Colonic mucosa (tissue), 4 donors: Measurements from ENCODE around the gene SCTR. TPM values are rescaled to one million over a fixed set of nuclear protein-coding genes. Genes with fewer than 3 reads are reported as not detected.

Experiments
- DNase-seq: peaks from one replicate; pipeline ENCODE4 v3.0.0-alpha.2; 2020
- H3K27ac ChIP-seq: fragments of 200-600 bp; one replicate; pipeline ENCODE4 v1.8.0; 2021
- H3K27me3 ChIP-seq: fragments of 200-600 bp; one replicate; pipeline ENCODE4 v1.8.0; 2021
- H3K36me3 ChIP-seq: fragments of 200-600 bp; one replicate; pipeline ENCODE4 v1.8.0; 2021
- H3K4me1 ChIP-seq: fragments of 200-600 bp; one replicate; pipeline ENCODE4 v1.8.0; 2021; ENCODE audit warnings: mild to moderate bottlenecking
- H3K4me3 ChIP-seq: fragments of 200-600 bp; one replicate; pipeline ENCODE4 v1.8.0; 2021
- H3K9ac ChIP-seq, 2 donors: one replicate each; pipeline ENCODE4 v1.7.0; 2013; ENCODE audit warnings: control low read depth in 2 of 2, low read depth in 2 of 2, low read length in 2 of 2
- H3K9me3 ChIP-seq: fragments of 200-600 bp; one replicate; pipeline ENCODE4 v1.8.0; 2021
- CTCF ChIP-seq: fragments of 200-600 bp; IDR thresholded peaks from one replicate; pipeline ENCODE4 v1.8.0; 2022; ENCODE audit warnings: antibody characterized with exemption, mild to moderate bottlenecking
- intact Hi-C: fragments of 100-400 bp; cut with DNase I; formaldehyde crosslinking; loops from one replicate; pipeline ENCODE4 v1.14.1; 2022
- total RNA-seq, 2 donors: library from RNA; stranded (reverse); fragmentation: NEBNext Ultra II Directional in 1 of 2; extraction: Animal tissue kit (Norgen Biotek cat#: 25700) in 1 of 2; gene quantifications; one replicate each; pipeline ENCODE4 v1.2.1, GENCODE V29; 2021
- donor health status: healthy.
- donor health status: DM: no; HTN: no; CAD: no.
- donor health status: DM: no; HTN: no; CAD: no.

SCTR gene
- total RNA-seq, 2 donors from 2014 or later, result 0.25 to 0.27 TPM

- no peak overlapping the region for H3K9ac ChIP-seq
- no peaks in the 10 kb centered on the region for H3K36me3 ChIP-seq
- H3K27me3 ChIP-seq, result no peaks in the 10 kb centered on the region
- peaks cover 14% of the 10 kb centered on the region for H3K4me1 ChIP-seq
- H3K9me3 ChIP-seq, result no peaks in the 10 kb centered on the region
- intact Hi-C loops, result no loop called here
- no peak overlapping the region for H3K4me3 ChIP-seq
- no peak overlapping the region for H3K27ac ChIP-seq
- TF ChIP-seq CTCF, result no peak
- DNase-seq, result no peak
Observed at GRCh38 chr2:119485336-119486110, 38.8 kb downstream of the SCTR start.

GRCh38 chr2:119484834-119485233 is 39.4 kb downstream of the SCTR start:
- no peak overlapping the region for H3K4me3 ChIP-seq
- TF ChIP-seq CTCF, result no peak
- intact Hi-C loops, result no loop called here
- no peak overlapping the region for H3K9ac ChIP-seq
- H3K36me3 ChIP-seq, result no peaks in the 10 kb centered on the region
- no peak overlapping the region for H3K27ac ChIP-seq
- no peak for DNase-seq
- H3K4me1 ChIP-seq, result peaks cover 11% of the 10 kb centered on the region
- no peaks in the 10 kb centered on the region for H3K27me3 ChIP-seq
- H3K9me3 ChIP-seq, result no peaks in the 10 kb centered on the region

DNA sequence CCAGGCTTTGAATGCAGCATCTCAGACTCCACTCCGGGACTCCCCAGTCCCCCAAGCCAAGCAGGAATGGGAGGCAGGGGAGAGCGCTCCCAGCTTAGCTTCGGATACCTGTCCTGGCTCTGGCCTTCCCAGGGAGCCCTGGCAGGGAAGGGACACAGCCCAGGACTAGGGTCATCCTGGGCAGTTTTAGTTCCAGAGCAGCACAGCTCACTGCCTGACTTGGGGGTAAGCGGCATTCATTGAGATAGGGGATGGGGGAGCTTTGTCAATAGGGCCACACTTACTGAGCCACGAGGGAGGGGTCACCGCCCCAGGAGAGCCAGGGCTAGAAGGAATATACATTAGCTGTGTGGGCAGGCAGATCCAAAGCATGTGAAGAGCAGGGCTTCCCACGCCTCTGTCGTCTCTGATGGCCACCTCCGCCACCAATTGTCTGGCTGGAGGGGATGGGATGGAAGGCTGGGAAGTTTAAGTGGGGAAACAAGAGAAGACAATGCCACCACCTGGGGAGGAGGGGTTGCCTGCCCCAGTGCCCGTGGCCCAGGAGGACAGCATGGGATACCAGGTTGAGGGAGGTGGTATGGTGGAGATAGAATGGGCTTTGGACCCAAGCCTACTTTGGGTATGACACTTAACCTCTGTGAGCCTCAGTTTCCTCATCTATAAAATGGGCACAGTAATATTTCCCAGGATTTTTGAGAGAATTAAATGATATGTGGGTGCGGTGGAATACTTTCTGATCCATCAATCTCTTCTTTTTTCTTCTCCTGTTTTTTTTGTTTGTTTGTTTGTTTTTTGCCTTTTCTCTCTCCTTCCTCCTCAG is 40.2 kb downstream of the SCTR start:
- intact Hi-C loops, result no loop called here
- Histone ChIP-seq H3K4me3 (no peak overlapping the region), H3K27ac (no peak overlapping the region), H3K4me1 (peaks cover 6% of the 10 kb centered on the region), H3K27me3 (no peaks in the 10 kb centered on the region), H3K9me3 (no peaks in the 10 kb centered on the region), H3K36me3 (no peaks in the 10 kb centered on the region), H3K9ac (no peak overlapping the region)
- TF ChIP-seq CTCF, result no peak
- DNase-seq, result no peak

- Histone ChIP-seq H3K4me1 (peaks cover 5% of the 10 kb centered on the region), H3K4me3 (no peak overlapping the region), H3K27ac (no peak overlapping the region), H3K36me3 (no peaks in the 10 kb centered on the region), H3K9ac (no peak overlapping the region), H3K27me3 (no peaks in the 10 kb centered on the region), H3K9me3 (no peaks in the 10 kb centered on the region)
- no peak for DNase-seq
- TF ChIP-seq CTCF, result no peak
- intact Hi-C loops, result no loop called here
Observed at GRCh38 chr2:119483395-119483753, 40.9 kb downstream of the SCTR start.

DNA sequence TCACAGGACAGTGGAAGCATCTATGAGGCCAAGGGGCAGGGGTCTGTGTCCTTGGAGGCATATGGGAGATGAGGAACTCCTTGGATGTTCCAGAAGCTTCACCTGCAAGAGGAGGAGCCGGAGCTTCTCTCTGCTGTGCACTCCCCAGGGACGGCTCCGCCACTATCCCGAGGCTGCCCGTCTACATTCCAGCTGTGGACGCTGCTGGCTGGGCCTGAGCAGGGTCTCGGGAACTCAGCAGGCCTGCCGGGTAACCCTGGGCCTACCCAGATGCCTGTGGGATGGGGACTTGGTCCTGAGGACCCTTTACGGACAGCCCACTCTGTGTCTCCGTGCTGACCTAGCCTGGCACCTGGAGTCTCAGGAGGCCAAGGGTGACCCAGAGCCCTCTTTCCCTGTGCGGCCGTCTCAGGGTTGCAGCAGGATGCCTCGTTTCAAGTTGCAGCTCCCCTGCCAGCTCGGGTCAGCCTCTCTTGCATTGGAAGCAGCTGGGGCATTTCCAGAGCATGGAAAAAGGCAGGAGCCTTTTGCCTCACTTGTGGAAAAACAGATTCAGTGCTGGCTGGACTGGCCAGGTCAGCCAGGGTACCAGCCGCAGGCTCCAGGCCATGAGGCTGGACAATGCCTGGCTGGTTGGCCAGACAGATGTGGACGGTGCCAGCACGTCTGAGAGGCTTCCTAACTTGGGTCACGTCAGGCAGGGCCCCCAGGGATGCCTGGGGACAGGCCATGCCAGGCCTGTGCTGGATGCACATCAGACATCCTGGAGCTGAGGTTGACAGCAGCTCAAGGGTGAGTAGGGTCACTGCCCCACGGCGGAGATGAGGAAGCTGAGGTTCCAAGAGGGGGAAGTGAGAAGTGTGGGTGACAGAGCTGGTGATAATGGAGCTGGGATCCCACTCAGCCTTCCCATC is 41.5 kb downstream of the SCTR start:
- Histone ChIP-seq H3K4me3 (no peak overlapping the region), H3K9ac (no peak overlapping the region), H3K36me3 (no peaks in the 10 kb centered on the region), H3K27me3 (no peaks in the 10 kb centered on the region), H3K27ac (no peak overlapping the region), H3K9me3 (no peaks in the 10 kb centered on the region), H3K4me1 (no peaks in the 10 kb centered on the region)
- intact Hi-C loops, result no loop called here
- DNase-seq, result no peak
- no peak for TF ChIP-seq CTCF
